SH-SY5Y (cell line): ENCODE data around the gene UBE2F.

Source experiments
- GATA2 ChIP-seq: IDR thresholded peaks from 2 replicates; pipeline ENCODE4 v1.6.1; 2011; ENCODE audit warnings: mild to moderate bottlenecking, low read depth, low read length
- GATA3 ChIP-seq: IDR thresholded peaks from 2 replicates; pipeline ENCODE4 v1.6.1; 2011; ENCODE audit warnings: low read depth, mild to moderate bottlenecking, low read length, moderate library complexity

GRCh38 chr2:238091436-238092060, 124.7 kb downstream of the UBE2F start:
- TF ChIP-seq GATA2 (no peak), GATA3 (no peak)
